Activated CD4-positive, alpha-beta memory T cell treated with anti-CD3 and anti-CD28 coated beads for 36 hours (primary cell): ENCODE data around the gene ZBP1. TPM values are rescaled to one million over a fixed set of nuclear protein-coding genes. Genes with fewer than 3 reads are reported as not detected.
"Not testable (repeated sequence)": the region's sequence is repeated elsewhere in the genome, so short reads cannot be mapped to it uniquely, and the experiment has no call there.

Experiments
- CTCF ChIA-PET: fragments of 350-600 bp; sonication (Branson Sonifier 250); formaldehyde crosslinking; loops from one replicate; lab custom pipeline; 2021; ENCODE audit warnings: antibody characterized with exemption, inconsistent platforms; lab: Charles Lee
- POLR2A ChIA-PET: fragments of 350-600 bp; sonication (Branson Sonifier 250); formaldehyde crosslinking; loops from one replicate; lab custom pipeline; 2021; ENCODE audit warnings: antibody characterized with exemption; lab: Charles Lee
- DNase-seq: peaks from one replicate; pipeline ENCODE4 v3.0.0-alpha.2; 2020
- H3K27ac Mint-ChIP-seq: one replicate; pipeline ENCODE4 v1.8.0; 2021; ENCODE audit warnings: mixed read lengths
- H3K27me3 Mint-ChIP-seq: one replicate; pipeline ENCODE4 v1.8.0; 2021; ENCODE audit warnings: mixed read lengths
- H3K36me3 Mint-ChIP-seq: one replicate; pipeline ENCODE4 v1.8.0; 2021; ENCODE audit warnings: mixed read lengths
- H3K4me1 Mint-ChIP-seq: one replicate; pipeline ENCODE4 v1.8.0; 2021; ENCODE audit warnings: low read depth, mixed read lengths
- H3K4me3 Mint-ChIP-seq: one replicate; pipeline ENCODE4 v1.8.0; 2021; ENCODE audit warnings: mild to moderate bottlenecking, mixed read lengths
- H3K9me3 Mint-ChIP-seq: one replicate; pipeline ENCODE4 v1.8.0; 2021; ENCODE audit warnings: mixed read lengths
- intact Hi-C: fragments of 100-400 bp; cut with micrococcal nuclease; formaldehyde crosslinking; loops from one replicate; pipeline ENCODE4 v1.15.1; 2023
- total RNA-seq, 2 experiments: library from RNA; stranded (reverse); gene quantifications; one replicate each; pipeline ENCODE4 v1.2.3, GENCODE V29; 2021

ZBP1 gene
- total RNA-seq, 2 experiments from 2014 or later: 0.73 to 1.1 TPM

DNA sequence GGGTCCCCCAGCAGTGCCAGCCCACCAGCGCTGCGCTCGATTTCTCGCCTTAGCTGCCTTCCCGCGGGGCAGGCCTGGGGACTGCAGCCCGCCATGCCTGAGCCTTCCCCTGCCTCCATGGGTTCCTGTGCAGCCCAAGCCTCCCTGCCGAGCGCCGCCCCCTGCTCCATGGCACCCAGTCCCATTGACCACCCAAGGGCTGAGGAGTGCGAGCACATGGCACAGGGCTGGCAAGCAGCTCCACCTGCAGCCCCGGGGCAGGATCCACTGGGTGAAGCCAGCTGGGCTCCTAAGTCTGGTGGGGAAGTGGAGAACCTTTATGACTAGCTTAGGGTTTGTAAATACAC, 8.7 kb upstream of the ZBP1 start:
- H3K36me3 Mint-ChIP-seq: peaks cover 13% of the 10 kb centered on the region
- peaks cover 15% of the 10 kb centered on the region for H3K9me3 Mint-ChIP-seq
- DNase-seq, H3K27me3 Mint-ChIP-seq: not testable (repeated sequence)
- peaks cover 56% of the 10 kb centered on the region for H3K4me1 Mint-ChIP-seq
- H3K4me3 Mint-ChIP-seq: peak overlapping the region; percentile 51
- peak overlapping the region; percentile 88 for H3K27ac Mint-ChIP-seq
- ChIA-PET POLR2A (interaction anchor here (2.2 kb wide), 1 partner anchor 9 kb away, joined by 15 read pairs; the partner anchor contains the start of gene ZBP1), CTCF (interaction anchor here (1.0 to 2.3 kb wide), 3 partner anchors 9 to 33 kb away, joined by 3 to 8 read pairs (median 6); partner anchors contain the start of gene ZBP1)
- intact Hi-C loops: loop anchor here (1.0 to 10.0 kb wide), 2 partner anchors 10 to 1026 kb away; partner anchors contain the start of gene STX16

DNA sequence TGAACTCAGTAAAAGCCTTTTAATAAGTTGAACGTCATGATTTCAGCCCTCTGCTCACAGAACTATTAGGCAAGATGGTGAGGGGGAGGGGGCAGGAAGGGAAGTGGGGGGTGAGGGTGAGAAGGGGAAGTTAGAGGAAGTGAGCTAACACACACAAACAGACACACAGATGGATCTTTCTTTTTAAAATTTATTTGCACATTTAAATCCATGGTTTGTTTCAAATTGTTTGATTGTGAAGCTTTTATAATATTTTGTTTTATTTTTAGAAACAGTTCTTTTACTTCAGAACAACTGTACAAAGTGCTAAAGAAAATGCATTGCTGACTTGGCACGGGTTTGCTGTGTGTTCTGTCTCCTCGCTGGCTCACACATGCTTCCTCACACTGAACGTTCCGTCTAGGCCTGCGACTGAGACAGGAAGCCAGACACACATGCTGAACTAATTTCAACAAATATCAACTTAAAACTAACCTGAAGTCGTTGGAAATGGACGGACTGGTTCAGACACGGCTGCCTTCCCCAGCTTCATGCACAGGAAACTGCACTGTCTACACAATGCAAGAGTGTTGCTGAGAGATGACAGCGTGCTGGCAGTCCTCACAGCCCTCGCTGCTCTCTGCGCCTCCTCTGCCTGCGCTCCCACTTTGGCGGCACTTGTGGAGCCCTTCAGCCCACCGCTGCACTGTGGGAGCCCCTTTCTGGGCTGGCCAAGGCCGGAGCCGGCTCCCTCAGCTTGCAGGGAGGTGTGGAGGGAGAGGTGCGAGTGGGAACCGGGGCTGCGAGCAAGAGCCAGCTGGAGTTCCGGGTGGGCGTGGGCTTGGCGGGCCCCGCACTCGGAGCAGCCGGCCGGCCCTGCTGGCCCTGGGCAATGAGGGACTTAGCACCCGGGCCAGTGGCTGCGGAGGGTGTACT, 8.1 kb upstream of the ZBP1 start:
- Mint-ChIP-seq H3K9me3 (peaks cover 15% of the 10 kb centered on the region), H3K36me3 (peaks cover 13% of the 10 kb centered on the region), H3K27ac (peak overlapping the region; percentile 94), H3K27me3 (no peaks in the 10 kb centered on the region), H3K4me3 (peak overlapping the region; percentile 68), H3K4me1 (peaks cover 52% of the 10 kb centered on the region)
- ChIA-PET POLR2A (interaction anchor here (0.7 to 2.2 kb wide), 3 partner anchors 9 to 32 kb away, joined by 3 to 15 read pairs (median 7); partner anchors contain the start of gene ZBP1), CTCF (interaction anchor here (0.9 to 2.3 kb wide), 9 partner anchors 9 to 581 kb away, joined by 3 to 8 read pairs (median 4); partner anchors contain the start of gene ZBP1)
- intact Hi-C loops: loop anchor here (1.0 to 10.0 kb wide), 2 partner anchors 9 to 1026 kb away; partner anchors contain the start of gene STX16
- peak; percentile 70 for DNase-seq

DNA sequence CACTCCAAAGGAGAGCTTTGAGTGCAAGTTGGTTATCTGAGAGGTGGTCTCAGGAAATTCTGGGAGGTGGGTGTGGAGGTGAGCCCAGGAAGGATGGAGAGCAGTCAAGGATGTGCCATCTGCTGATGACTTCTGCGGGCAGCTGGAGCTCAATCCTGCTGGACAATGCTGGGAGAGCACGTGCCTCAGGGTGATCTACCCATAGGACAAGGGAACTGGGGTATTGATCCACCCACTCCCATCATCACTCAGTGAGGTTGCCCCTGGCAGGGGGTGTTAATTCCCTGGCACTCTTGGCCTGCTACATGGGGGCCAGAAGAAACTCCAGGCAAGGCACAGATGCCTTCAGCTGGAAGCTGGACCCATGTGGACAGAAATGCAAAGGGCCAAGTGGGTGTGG, 7.1 kb upstream of the ZBP1 start:
- POLR2A ChIA-PET: interaction anchor here (0.7 to 0.9 kb wide), 2 partner anchors 8 to 31 kb away, joined by 3 to 7 read pairs; partner anchors contain the start of gene ZBP1
- H3K4me3 Mint-ChIP-seq: no peak overlapping the region
- intact Hi-C loops: loop anchor here (10.0 kb wide), 1 partner anchor 1027 kb away; the partner anchor contains the start of gene STX16
- peaks cover 13% of the 10 kb centered on the region for H3K36me3 Mint-ChIP-seq
- peaks cover 2% of the 10 kb centered on the region for H3K27me3 Mint-ChIP-seq
- H3K4me1 Mint-ChIP-seq: peaks cover 52% of the 10 kb centered on the region
- no peak for DNase-seq
- CTCF ChIA-PET: interaction anchor here (1.2 to 2.2 kb wide), 4 partner anchors 26 to 582 kb away, joined by 4 to 8 read pairs (median 4); no protein-coding TSS in a partner anchor
- peaks cover 15% of the 10 kb centered on the region for H3K9me3 Mint-ChIP-seq
- H3K27ac Mint-ChIP-seq: no peak overlapping the region

DNA sequence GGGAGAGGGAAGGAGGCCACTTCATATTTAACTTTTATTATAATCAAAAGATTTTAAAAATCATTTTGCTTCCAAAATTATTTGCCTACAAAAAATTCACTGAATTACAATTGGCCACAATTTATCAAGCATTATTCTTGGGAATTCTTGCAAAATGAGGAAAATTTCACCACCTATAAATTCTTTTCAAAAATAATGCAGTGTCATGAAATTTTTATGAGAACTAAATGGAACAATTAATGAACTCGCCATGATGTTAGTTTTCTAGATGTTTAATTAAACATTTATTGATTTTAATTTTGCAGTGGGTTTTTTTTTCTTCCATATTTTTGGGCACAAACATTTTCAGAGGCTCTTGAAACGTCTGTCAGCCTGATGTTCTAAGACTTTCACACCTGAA, 5.8 kb upstream of the ZBP1 start:
- ChIA-PET POLR2A (no interaction called here), CTCF (interaction anchor here (2.2 kb wide), 1 partner anchor 28 kb away, joined by 8 read pairs; no protein-coding TSS in a partner anchor)
- H3K27ac Mint-ChIP-seq: no peak overlapping the region
- intact Hi-C loops: loop anchor here (10.0 kb wide), 1 partner anchor 1029 kb away; the partner anchor contains the start of gene STX16
- no peak for DNase-seq
- no peak overlapping the region for H3K4me3 Mint-ChIP-seq
- peaks cover 60% of the 10 kb centered on the region for H3K4me1 Mint-ChIP-seq
- H3K27me3 Mint-ChIP-seq: peaks cover 2% of the 10 kb centered on the region
- peaks cover 15% of the 10 kb centered on the region for H3K9me3 Mint-ChIP-seq
- peaks cover 13% of the 10 kb centered on the region for H3K36me3 Mint-ChIP-seq

DNA sequence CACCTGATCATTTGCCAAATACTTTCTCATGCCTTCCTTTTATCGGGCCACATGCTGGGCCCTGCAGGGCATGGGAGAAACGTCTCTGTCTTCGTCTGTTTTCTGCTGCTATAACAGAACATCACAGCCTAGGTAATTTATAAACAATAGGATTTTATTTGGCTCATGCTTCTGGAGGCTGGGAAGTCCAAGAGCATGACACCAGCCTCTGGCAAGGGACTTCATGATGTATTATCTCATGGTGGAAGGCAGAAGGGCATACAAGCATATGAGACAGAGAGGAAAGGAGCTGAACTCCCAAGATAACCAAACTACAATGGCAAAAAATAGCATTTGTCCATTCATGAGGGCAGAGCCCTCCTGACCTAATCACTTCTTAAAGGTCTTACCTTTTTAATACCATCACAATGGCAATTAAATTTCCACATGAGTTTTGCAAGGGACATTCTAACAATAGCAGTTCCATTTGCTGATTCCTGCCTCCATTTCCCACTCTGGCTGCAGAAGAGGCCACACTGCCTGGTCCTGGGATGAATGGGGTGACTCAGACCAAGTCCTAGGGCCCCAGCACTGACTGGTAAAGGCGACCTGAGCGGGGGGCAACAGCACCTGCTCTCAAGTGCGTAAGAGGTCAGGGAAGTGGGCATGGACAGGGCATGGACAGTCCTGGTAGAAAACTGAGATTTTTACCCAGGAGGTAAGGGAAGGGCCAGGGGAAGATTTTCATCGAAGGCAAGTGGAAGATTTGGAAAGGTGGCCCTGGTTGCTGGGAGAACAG, 5.1 kb upstream of the ZBP1 start:
- peak overlapping the region; percentile 25 for H3K27ac Mint-ChIP-seq
- H3K9me3 Mint-ChIP-seq: peaks cover 15% of the 10 kb centered on the region
- CTCF ChIA-PET: interaction anchor here (0.6 to 1.4 kb wide), 2 partner anchors 12 to 28 kb away, joined by 3 read pairs; no protein-coding TSS in a partner anchor
- no peak overlapping the region for H3K4me3 Mint-ChIP-seq
- POLR2A ChIA-PET: no interaction called here
- H3K4me1 Mint-ChIP-seq: peaks cover 61% of the 10 kb centered on the region
- peaks cover 13% of the 10 kb centered on the region for H3K36me3 Mint-ChIP-seq
- H3K27me3 Mint-ChIP-seq: peaks cover 2% of the 10 kb centered on the region
- intact Hi-C loops: loop anchor here (10.0 kb wide), 1 partner anchor 1029 kb away; the partner anchor contains the start of gene STX16
- DNase-seq: no peak

DNA sequence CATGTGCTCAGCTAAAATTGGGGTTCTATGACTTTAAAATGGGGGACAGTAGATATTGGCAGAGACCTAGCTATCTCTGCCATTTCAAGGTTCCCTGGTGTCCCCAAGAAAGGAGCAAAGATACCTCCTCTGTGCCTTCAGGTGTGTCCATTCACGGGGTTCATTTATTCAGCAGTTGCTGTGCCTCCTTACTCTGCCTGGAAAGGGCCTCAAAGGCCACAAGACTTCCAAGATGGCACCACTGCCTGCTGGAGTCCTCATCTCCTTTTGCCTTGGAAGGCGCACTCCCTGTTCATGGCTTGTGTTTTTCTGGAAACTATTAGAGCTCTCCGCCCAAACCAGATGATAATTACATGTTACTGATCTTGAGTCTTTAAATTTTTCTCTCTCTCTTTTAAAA, 3.9 kb upstream of the ZBP1 start:
- no peak overlapping the region for H3K27ac Mint-ChIP-seq
- DNase-seq: no peak
- intact Hi-C loops: loop anchor here (5.0 to 10.0 kb wide), 2 partner anchors 683 to 1031 kb away; partner anchors contain the start of genes RAB22A and STX16
- ChIA-PET POLR2A (no interaction called here), CTCF (interaction anchor here (0.6 to 2.5 kb wide), 3 partner anchors 29 to 389 kb away, joined by 3 to 21 read pairs (median 3); no protein-coding TSS in a partner anchor)
- H3K27me3 Mint-ChIP-seq: peaks cover 2% of the 10 kb centered on the region
- peaks cover 13% of the 10 kb centered on the region for H3K36me3 Mint-ChIP-seq
- peaks cover 59% of the 10 kb centered on the region for H3K4me1 Mint-ChIP-seq
- peaks cover 13% of the 10 kb centered on the region for H3K9me3 Mint-ChIP-seq
- H3K4me3 Mint-ChIP-seq: no peak overlapping the region

DNA sequence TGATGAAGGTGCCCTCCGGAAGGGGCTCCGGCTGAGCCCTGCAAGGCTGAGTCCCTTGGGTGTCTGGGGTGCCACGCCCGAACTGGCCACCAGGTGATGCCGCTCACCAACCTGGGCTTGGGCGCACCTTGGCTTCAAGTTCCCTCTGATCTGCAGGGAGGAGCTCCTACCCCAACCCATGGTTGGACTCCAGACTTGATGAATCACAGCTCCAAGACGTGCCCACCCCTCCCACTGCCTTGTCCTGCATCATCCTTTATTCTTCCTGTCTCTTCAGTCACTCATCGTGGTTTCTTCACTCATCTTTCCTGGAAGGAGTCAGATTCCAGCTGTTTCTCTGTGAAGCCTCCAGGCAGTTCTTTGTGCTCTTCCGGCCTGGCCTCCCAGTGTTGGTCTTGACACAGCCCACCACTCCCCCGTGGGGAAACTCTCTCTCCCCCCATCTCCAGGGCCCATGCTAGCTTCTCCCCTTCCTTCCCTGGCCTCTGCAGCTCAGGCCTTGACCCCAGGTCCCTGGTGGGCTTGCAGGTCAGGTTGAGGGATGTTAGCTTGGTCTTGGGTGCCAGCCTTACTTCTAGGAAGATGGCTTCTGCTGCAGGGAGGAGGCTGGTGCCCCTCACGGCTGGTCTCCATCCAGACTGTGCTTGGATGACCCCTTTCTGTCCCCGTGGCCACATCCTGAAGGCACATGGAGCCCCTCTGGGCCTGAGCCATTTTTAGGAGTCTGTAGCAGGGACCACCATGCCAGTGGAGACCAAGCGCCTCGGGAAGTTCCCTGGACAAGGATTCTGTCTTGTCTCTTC, 2.6 kb upstream of the ZBP1 start:
- DNase-seq: peak; percentile 85
- peaks cover 2% of the 10 kb centered on the region for H3K27me3 Mint-ChIP-seq
- H3K4me1 Mint-ChIP-seq: peaks cover 64% of the 10 kb centered on the region
- intact Hi-C loops: loop anchor here (5.0 to 10.0 kb wide), 2 partner anchors 685 to 1032 kb away; partner anchors contain the start of genes RAB22A and STX16
- H3K27ac Mint-ChIP-seq: peak overlapping the region; percentile 53
- CTCF ChIA-PET: interaction anchor here (0.6 to 2.5 kb wide), 18 partner anchors 8 to 564 kb away, joined by 3 to 21 read pairs (median 4); no protein-coding TSS in a partner anchor
- H3K9me3 Mint-ChIP-seq: peaks cover 13% of the 10 kb centered on the region
- POLR2A ChIA-PET: no interaction called here
- no peak overlapping the region for H3K4me3 Mint-ChIP-seq
- H3K36me3 Mint-ChIP-seq: peaks cover 13% of the 10 kb centered on the region

DNA sequence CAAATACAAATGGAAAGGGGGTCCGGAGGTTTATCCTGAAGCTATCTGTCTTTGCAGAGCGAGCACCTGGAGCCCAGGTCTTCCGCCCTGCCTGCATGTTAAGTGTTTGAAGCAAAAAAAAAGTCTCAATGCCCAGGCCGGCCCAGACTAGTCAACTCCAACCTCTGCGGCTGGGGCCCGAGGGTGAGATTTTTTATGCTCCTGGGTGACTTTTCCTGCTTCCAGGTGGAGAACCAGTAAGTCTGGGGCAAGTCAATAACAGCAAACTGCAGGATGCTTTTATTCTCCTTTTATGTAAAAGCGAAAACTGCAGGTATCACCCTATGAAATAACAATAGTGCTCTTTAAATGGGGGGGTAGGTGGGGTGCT, 2.0 kb upstream of the ZBP1 start:
- H3K4me1 Mint-ChIP-seq: peaks cover 64% of the 10 kb centered on the region
- H3K27me3 Mint-ChIP-seq: peaks cover 4% of the 10 kb centered on the region
- intact Hi-C loops: loop anchor here (5.0 to 10.0 kb wide), 2 partner anchors 685 to 1033 kb away; partner anchors contain the start of genes RAB22A and STX16
- H3K36me3 Mint-ChIP-seq: peaks cover 13% of the 10 kb centered on the region
- no peak for DNase-seq
- ChIA-PET POLR2A (no interaction called here), CTCF (interaction anchor here (0.7 to 2.5 kb wide), 11 partner anchors 9 to 564 kb away, joined by 3 to 21 read pairs (median 4); no protein-coding TSS in a partner anchor)
- no peak overlapping the region for H3K27ac Mint-ChIP-seq
- peaks cover 13% of the 10 kb centered on the region for H3K9me3 Mint-ChIP-seq
- H3K4me3 Mint-ChIP-seq: no peak overlapping the region

DNA sequence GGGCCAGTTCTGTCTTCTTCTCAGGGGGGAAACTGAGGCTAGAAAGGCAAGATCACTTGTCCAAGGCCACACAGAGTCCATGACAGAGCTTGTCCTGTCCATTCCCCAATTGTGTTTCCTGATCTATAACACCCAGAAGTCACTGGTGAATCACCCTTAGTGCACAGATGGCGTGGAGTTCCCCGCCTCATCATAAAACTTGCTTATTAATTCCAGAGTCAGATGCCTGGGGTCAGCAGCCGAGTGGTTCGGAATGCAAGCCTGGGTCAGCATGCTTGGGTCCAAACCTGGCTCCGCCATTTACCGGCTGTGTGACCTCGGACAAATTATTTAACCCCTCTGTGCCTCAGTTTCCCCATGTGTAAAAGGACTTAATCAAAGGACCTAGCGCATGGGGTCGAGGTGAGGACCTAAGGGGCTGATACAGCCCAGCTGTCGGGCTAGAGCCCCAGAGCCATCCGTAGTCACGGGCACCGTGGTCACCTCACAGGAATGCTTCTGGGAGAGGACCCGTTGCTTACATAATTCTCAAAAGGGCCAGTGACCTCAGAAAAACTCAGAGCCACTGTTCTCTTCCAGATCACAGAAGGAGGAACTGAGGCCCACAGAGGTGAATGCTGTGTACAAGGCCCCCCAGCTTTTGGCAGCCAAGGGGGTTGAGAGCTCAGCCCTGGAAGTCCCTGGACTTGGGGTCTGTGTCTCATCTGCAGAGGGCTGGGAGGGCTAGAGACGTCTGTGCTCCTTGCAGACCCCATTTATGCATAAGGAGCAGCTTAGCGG, 1.4 kb upstream of the ZBP1 start:
- ChIA-PET CTCF (interaction anchor here (0.6 to 4.1 kb wide), 10 partner anchors 9 to 613 kb away, joined by 3 to 27 read pairs (median 4); no protein-coding TSS in a partner anchor), POLR2A (no interaction called here)
- Mint-ChIP-seq H3K4me1 (peaks cover 68% of the 10 kb centered on the region), H3K27ac (peak overlapping the region; percentile 87), H3K4me3 (peak overlapping the region; percentile 56), H3K36me3 (peaks cover 13% of the 10 kb centered on the region), H3K9me3 (peaks cover 13% of the 10 kb centered on the region), H3K27me3 (peaks cover 7% of the 10 kb centered on the region)
- DNase-seq: no peak
- intact Hi-C loops: loop anchor here (5.0 to 10.0 kb wide), 2 partner anchors 686 to 1033 kb away; partner anchors contain the start of genes RAB22A and STX16
